Measurements from ENCODE around the gene NELL1. TPM values are rescaled to one million over a fixed set of nuclear protein-coding genes. Genes with fewer than 3 reads are reported as not detected.

NELL1 gene
- total RNA-seq, 6 experiments from 2014 or later, result not detected

DNA sequence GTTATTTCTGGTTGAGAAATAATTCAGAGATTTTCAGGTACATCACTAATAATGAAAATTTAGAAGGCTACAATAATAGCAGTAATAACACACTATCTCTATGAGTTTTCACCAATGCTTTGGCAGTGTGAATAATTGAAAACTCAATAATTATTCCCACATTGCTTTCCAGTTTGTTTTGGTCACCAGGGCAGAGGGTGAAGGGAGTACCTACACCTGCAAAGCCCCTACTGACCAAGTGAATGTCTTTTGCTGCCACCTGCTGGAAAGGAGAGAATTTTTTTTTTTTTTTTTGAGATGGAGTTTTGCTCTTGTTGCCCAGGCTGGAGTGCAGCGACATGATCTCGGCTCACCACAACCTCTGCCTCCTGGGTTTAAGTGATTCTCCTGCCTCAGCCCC is 3.2 kb downstream of the NELL1 start:
- WGBS (ENCODE audit: insufficient coverage, low coverage, low lambda C conversion rate, missing lambda C conversion rate), result no CpG with 5 or more reads among the region's 2 CpGs
- TF ChIP-seq, protein P1, sequence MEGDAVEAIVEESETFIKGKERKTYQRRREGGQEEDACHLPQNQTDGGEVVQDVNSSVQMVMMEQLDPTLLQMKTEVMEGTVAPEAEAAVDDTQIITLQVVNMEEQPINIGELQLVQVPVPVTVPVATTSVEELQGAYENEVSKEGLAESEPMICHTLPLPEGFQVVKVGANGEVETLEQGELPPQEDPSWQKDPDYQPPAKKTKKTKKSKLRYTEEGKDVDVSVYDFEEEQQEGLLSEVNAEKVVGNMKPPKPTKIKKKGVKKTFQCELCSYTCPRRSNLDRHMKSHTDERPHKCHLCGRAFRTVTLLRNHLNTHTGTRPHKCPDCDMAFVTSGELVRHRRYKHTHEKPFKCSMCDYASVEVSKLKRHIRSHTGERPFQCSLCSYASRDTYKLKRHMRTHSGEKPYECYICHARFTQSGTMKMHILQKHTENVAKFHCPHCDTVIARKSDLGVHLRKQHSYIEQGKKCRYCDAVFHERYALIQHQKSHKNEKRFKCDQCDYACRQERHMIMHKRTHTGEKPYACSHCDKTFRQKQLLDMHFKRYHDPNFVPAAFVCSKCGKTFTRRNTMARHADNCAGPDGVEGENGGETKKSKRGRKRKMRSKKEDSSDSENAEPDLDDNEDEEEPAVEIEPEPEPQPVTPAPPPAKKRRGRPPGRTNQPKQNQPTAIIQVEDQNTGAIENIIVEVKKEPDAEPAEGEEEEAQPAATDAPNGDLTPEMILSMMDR (IDR thresholded peaks at IDR 0.05), result peak in 3 of 4 donors; percentile 28 to 34 (median 28)
- TF ChIP-seq POLR2A (IDR thresholded peaks at IDR 0.05), result no peak
- Histone ChIP-seq H3K27me3 (peaks cover 0 to 7% of the 10 kb centered on the region in 2 donors), H3K27ac (no peak overlapping the region), H3K4me1 (peaks cover 0 to 9% (median 0%) of the 10 kb centered on the region in 4 donors), H3K9me3 (no peaks in the 10 kb centered on the region), H3K36me3 (no peaks in the 10 kb centered on the region), H3K4me3 (no peak overlapping the region)
- ATAC-seq, result peak; percentile 31 to 56 (median 46)
- intact Hi-C loops (cut with DNase I), result no loop called here
- no peak for DNase-seq

GRCh38 chr11:20676658-20677057 is 7.3 kb downstream of the NELL1 start:
- TF ChIP-seq POLR2A (IDR thresholded peaks at IDR 0.05), result no peak
- TF ChIP-seq, protein P1 (IDR thresholded peaks at IDR 0.05), result no peak
- Histone ChIP-seq H3K4me3 (no peak overlapping the region), H3K36me3 (no peaks in the 10 kb centered on the region), H3K9me3 (no peaks in the 10 kb centered on the region), H3K27ac (no peak overlapping the region), H3K4me1 (no peaks in the 10 kb centered on the region), H3K27me3 (no peaks in the 10 kb centered on the region)
- ATAC-seq, result no peak
- intact Hi-C loops (cut with DNase I), result no loop called here
- DNase-seq, result no peak
- WGBS (ENCODE audit: insufficient coverage, low coverage, low lambda C conversion rate, missing lambda C conversion rate), result no CpG with 5 or more reads among the region's 2 CpGs

DNA sequence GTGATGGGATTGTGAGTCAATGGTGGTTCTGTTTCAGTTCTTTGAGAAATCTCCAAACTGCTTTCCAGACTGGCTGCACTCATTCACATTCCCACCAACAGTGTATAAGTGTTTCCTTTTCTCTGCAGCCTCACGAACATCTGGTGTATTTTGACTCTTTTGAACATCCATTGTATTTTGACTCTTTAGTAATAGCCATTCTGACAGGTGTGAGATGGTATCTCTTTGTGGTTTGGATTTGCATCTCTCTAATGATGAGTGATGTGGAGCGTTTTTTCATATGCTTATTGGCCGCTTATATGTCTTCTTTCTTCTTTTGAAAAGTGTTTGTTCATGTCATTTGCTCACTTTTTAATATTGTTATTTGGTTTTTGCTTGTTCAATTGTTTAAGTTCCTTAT is 19.4 kb downstream of the NELL1 start:
- no peaks in the 10 kb centered on the region for H3K4me1 ChIP-seq
- H3K9me3 ChIP-seq, result no peaks in the 10 kb centered on the region
- H3K27ac ChIP-seq, result no peak overlapping the region
- no peak overlapping the region for H3K4me3 ChIP-seq
- DNase-seq (no peak), ATAC-seq (no peak)
- H3K27me3 ChIP-seq, result no peaks in the 10 kb centered on the region
- H3K36me3 ChIP-seq, result no peaks in the 10 kb centered on the region
- intact Hi-C loops (cut with DNase I), result no loop called here
- WGBS (ENCODE audit: insufficient coverage, low coverage, low lambda C conversion rate, missing lambda C conversion rate), result 26% methylated on average over 3 of the region's 3 CpGs
- no peak for TF ChIP-seq POLR2A (IDR thresholded peaks at IDR 0.05)
- TF ChIP-seq, protein P1 (IDR thresholded peaks at IDR 0.05), result no peak

- no peaks in the 10 kb centered on the region for H3K9me3 ChIP-seq
- H3K27me3 ChIP-seq, result no peaks in the 10 kb centered on the region
- DNase-seq, result no peak
- no peak overlapping the region for H3K4me3 ChIP-seq
- WGBS (ENCODE audit: insufficient coverage, low coverage, low lambda C conversion rate, missing lambda C conversion rate), result 20% methylated on average over 1 of the region's 6 CpGs
- H3K27ac ChIP-seq, result no peak overlapping the region
- no peaks in the 10 kb centered on the region for H3K4me1 ChIP-seq
- intact Hi-C loops (cut with DNase I), result no loop called here
- H3K36me3 ChIP-seq, result no peaks in the 10 kb centered on the region
- TF ChIP-seq, protein P1 (IDR thresholded peaks at IDR 0.05), result no peak
- no peak for TF ChIP-seq POLR2A (IDR thresholded peaks at IDR 0.05)
- no peak for ATAC-seq
Measured at GRCh38 chr11:20707876-20708275, 38.5 kb downstream of the NELL1 start.

- WGBS (ENCODE audit: insufficient coverage, low coverage, low lambda C conversion rate, missing lambda C conversion rate), result 71% methylated on average over 1 of the region's 3 CpGs
- DNase-seq (no peak), ATAC-seq (no peak)
- Histone ChIP-seq H3K27ac (no peak overlapping the region), H3K9me3 (no peaks in the 10 kb centered on the region), H3K4me3 (no peak overlapping the region), H3K36me3 (no peaks in the 10 kb centered on the region), H3K27me3 (no peaks in the 10 kb centered on the region), H3K4me1 (no peaks in the 10 kb centered on the region)
- intact Hi-C loops (cut with DNase I), result no loop called here
- no peak for TF ChIP-seq POLR2A (IDR thresholded peaks at IDR 0.05)
- TF ChIP-seq, protein P1 (IDR thresholded peaks at IDR 0.05), result no peak
Measured at GRCh38 chr11:20712912-20713311, 43.5 kb downstream of the NELL1 start.
